ENCODE data around the gene TRIM7.

Gene TRIM7

DNA sequence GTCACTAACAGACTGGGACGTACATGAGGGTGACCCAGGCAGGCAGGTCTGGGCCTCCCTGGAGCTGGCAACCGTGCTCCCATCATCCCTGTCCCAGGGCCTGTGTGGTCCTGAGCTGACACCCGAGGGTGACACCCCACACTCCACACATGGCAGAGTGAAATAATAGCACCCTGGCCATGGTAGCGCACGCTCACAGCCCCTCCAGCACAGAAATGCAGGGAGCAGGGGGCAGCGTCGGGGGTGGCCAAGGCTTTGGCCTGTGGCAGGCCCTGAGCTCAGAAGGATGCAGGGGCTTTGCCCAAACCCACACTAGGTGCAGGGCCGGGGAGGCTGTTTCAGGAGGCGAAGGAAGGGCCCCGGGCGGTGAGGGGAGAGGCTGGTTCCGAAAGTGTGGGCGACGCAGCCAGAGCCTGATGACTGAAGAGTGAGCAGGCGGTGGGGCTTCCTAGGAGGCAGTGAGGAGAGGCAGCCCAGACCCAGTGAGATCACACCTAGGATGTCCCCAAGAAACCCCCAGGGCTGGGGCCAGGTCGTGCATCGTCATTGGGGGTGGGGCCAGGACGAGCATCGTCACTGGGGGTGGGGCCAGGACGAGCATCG lies 44.7 kb downstream of the TRIM7 start:
- Histone ChIP-seq H3K27me3 (ENCODE audit: control insufficient read depth, insufficient read depth, low read length) (peaks cover 6% of the 10 kb centered on the region), H3K4me3 (ENCODE audit: low read depth, low read length) (no peak overlapping the region), H3K36me3 (ENCODE audit: control insufficient read depth, insufficient read depth, low read length) (no peaks in the 10 kb centered on the region), H3K4me1 (peaks cover 6% of the 10 kb centered on the region), H3K79me2 (no peaks in the 10 kb centered on the region), H3K27ac (no peak overlapping the region), H2AFZ (peak overlapping the region; percentile 60), H3K4me2 (ENCODE audit: low read length) (no peak overlapping the region), H3K9ac (no peak overlapping the region), H3K9me3 (ENCODE audit: control insufficient read depth, low read length) (no peaks in the 10 kb centered on the region)
- TF ChIP-seq, protein P1, sequence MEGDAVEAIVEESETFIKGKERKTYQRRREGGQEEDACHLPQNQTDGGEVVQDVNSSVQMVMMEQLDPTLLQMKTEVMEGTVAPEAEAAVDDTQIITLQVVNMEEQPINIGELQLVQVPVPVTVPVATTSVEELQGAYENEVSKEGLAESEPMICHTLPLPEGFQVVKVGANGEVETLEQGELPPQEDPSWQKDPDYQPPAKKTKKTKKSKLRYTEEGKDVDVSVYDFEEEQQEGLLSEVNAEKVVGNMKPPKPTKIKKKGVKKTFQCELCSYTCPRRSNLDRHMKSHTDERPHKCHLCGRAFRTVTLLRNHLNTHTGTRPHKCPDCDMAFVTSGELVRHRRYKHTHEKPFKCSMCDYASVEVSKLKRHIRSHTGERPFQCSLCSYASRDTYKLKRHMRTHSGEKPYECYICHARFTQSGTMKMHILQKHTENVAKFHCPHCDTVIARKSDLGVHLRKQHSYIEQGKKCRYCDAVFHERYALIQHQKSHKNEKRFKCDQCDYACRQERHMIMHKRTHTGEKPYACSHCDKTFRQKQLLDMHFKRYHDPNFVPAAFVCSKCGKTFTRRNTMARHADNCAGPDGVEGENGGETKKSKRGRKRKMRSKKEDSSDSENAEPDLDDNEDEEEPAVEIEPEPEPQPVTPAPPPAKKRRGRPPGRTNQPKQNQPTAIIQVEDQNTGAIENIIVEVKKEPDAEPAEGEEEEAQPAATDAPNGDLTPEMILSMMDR (IDR thresholded peaks at IDR 0.05), result no peak

DNA sequence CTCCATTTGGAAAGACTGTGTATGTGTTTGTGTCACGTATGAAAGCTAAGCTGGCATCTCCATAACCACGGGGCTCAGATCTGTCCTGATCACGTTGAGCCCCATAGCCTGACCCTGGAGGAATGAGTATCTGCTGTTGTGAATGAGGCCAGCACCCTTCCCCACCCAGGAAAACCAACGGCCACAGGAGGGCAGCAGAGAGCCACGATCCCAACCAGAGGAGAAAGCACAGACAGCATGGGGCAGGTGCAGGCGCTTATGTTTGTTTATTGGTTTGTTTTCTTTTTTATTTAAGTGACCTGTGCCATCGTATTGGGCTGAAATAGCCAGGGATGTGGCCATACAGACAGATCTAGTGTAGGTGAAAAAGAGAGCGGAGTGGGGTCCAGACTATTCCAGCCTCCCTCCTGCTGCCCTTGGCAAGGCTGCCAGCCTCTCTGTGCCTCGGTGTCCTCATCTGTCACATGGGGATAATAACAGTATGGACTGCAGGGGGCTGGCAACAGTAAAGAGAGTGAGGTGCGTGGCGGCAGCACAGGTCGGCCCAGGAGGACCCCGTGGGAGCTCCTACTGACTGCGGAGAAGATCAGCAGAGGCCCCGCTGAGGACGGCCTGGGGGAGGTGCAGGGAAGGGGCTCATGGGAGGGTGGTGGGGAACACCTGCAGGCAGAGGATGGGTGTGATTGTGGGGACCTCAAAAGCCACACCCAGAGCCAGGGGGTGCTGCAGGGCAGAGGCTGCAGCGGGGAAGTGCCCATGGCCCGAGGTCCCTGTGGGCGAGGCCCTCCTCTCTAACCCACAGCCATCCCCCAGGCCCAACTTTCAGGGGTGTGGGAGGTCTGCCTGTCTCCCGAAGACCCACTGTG lies 45.5 kb downstream of the TRIM7 start:
- Histone ChIP-seq H3K27ac (no peak overlapping the region), H3K4me2 (ENCODE audit: low read length) (no peak overlapping the region), H3K9me3 (ENCODE audit: control insufficient read depth, low read length) (no peaks in the 10 kb centered on the region), H3K4me3 (ENCODE audit: low read depth, low read length) (no peak overlapping the region), H3K9ac (no peak overlapping the region), H3K4me1 (peaks cover 6% of the 10 kb centered on the region), H3K27me3 (ENCODE audit: control insufficient read depth, insufficient read depth, low read length) (peaks cover 4% of the 10 kb centered on the region), H3K36me3 (ENCODE audit: control insufficient read depth, insufficient read depth, low read length) (no peaks in the 10 kb centered on the region), H2AFZ (no peak overlapping the region), H3K79me2 (no peaks in the 10 kb centered on the region)
- TF ChIP-seq, protein P1 (IDR thresholded peaks at IDR 0.05), result peak; percentile 91

- Histone ChIP-seq H3K4me1 (peaks cover 6% of the 10 kb centered on the region), H3K27me3 (ENCODE audit: control insufficient read depth, insufficient read depth, low read length) (no peaks in the 10 kb centered on the region), H3K36me3 (ENCODE audit: control insufficient read depth, insufficient read depth, low read length) (no peaks in the 10 kb centered on the region), H3K9me3 (ENCODE audit: control insufficient read depth, low read length) (no peaks in the 10 kb centered on the region), H2AFZ (no peak overlapping the region), H3K4me2 (ENCODE audit: low read length) (no peak overlapping the region), H3K79me2 (no peaks in the 10 kb centered on the region), H3K9ac (no peak overlapping the region), H3K4me3 (ENCODE audit: low read depth, low read length) (no peak overlapping the region), H3K27ac (no peak overlapping the region)
- TF ChIP-seq, protein P1 (IDR thresholded peaks at IDR 0.05), result no peak
These were observed 46.1 kb downstream of the TRIM7 start for GRCh38 chr5:181158869-181159268.

DNA sequence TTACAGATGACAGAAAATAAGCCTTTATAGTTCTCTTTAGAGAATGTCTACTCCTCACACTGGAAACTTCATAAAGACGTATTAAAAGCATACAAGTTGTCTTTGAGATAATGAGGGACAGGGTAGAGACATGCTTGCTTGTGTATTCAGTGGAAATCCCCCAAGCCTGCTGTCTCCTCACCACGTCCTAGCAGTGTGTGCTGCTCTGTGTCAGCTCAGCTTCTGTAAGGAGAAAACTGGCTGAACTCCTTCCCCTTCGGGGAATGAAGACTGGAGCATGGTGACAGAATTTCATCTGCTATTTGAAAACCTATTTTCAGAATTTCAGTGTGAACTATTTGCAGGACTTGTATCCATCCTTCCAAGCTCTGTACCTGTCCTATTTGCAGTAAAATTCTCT lies 48.2 kb downstream of the TRIM7 start:
- H3K27me3 ChIP-seq (ENCODE audit: control insufficient read depth, insufficient read depth, low read length), result no peaks in the 10 kb centered on the region
- TF ChIP-seq, protein P1 (IDR thresholded peaks at IDR 0.05), result no peak
- H3K36me3 ChIP-seq (ENCODE audit: control insufficient read depth, insufficient read depth, low read length), result no peaks in the 10 kb centered on the region
- H3K79me2 ChIP-seq, result no peaks in the 10 kb centered on the region
- no peak overlapping the region for H2AFZ ChIP-seq
- H3K4me2 ChIP-seq (ENCODE audit: low read length), result no peak overlapping the region
- no peak overlapping the region for H3K4me3 ChIP-seq (ENCODE audit: low read depth, low read length)
- peaks cover 6% of the 10 kb centered on the region for H3K4me1 ChIP-seq
- no peak overlapping the region for H3K27ac ChIP-seq
- H3K9me3 ChIP-seq (ENCODE audit: control insufficient read depth, low read length), result no peaks in the 10 kb centered on the region
- no peak overlapping the region for H3K9ac ChIP-seq
